Subcutaneous adipose tissue (tissue), 4 donors: ENCODE results near the gene OGFR. TPM values are rescaled to one million over a fixed set of nuclear protein-coding genes. Genes with fewer than 3 reads are reported as not detected.

Source experiments
- small RNA-seq: library from RNA; depleted of rRNA; stranded (forward); fragments of <200 nt; gene quantifications from one replicate; pipeline ENCODE3, GENCODE V24; 2016
- total RNA-seq, 4 donors: library from RNA; depleted of rRNA; stranded (reverse); fragments of >200 nt; gene quantifications; one replicate each; pipeline ENCODE4 v1.1.0, GENCODE V29; 2016
- TF ChIP-seq, protein P1 (sequence below): fragments of 450-650 bp; IDR thresholded peaks from one replicate; pipeline ENCODE4 v1.5.1; 2016; ENCODE audit warnings: low read depth, mild to moderate bottlenecking, control low read depth, antibody characterized with exemption, moderate library complexity

Gene OGFR
- total RNA-seq, 4 donors from 2014 or later, result 17.4 to 67.1 (median 44.4) TPM

DNA sequence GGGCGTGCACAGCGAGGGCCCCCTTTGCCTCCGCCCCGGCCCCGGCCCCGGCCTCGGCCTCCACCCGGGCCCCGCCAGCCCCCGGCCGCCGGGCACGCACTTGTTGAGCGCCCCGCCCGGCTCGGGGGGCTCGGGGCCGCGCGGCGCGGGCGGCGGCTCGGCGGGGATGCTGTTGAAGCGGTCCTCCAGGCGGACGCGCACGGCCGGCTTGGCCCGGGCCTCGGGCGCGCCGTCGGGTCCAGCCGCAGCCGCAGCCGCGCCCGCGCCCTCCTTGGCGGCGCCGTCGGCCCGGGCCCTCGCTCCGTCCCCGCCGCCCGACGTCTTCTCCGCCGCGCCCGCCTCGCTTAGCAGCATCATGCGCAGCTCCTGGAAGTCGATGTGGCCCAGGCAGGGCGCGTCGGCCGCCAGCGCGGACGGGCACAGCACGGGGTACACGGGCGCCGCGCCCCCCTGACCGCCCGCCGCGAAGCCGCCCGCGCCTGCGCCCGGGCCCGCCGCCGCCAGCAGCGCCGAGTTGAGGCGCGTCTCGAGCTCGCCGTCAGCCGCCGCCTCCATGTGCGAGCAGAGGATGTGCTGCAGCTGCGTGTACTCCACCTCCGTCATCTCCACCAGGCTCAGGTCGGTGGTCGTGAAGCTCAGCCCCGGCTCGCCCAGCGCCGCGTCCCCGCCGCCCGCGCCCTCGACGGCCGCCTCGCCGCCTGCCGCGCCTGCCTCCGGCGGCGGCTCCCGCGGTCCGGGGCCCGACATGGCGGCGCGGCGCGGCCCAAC is 56.5 kb downstream of the OGFR start:
- TF ChIP-seq, protein P1, sequence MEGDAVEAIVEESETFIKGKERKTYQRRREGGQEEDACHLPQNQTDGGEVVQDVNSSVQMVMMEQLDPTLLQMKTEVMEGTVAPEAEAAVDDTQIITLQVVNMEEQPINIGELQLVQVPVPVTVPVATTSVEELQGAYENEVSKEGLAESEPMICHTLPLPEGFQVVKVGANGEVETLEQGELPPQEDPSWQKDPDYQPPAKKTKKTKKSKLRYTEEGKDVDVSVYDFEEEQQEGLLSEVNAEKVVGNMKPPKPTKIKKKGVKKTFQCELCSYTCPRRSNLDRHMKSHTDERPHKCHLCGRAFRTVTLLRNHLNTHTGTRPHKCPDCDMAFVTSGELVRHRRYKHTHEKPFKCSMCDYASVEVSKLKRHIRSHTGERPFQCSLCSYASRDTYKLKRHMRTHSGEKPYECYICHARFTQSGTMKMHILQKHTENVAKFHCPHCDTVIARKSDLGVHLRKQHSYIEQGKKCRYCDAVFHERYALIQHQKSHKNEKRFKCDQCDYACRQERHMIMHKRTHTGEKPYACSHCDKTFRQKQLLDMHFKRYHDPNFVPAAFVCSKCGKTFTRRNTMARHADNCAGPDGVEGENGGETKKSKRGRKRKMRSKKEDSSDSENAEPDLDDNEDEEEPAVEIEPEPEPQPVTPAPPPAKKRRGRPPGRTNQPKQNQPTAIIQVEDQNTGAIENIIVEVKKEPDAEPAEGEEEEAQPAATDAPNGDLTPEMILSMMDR, result no peak

DNA sequence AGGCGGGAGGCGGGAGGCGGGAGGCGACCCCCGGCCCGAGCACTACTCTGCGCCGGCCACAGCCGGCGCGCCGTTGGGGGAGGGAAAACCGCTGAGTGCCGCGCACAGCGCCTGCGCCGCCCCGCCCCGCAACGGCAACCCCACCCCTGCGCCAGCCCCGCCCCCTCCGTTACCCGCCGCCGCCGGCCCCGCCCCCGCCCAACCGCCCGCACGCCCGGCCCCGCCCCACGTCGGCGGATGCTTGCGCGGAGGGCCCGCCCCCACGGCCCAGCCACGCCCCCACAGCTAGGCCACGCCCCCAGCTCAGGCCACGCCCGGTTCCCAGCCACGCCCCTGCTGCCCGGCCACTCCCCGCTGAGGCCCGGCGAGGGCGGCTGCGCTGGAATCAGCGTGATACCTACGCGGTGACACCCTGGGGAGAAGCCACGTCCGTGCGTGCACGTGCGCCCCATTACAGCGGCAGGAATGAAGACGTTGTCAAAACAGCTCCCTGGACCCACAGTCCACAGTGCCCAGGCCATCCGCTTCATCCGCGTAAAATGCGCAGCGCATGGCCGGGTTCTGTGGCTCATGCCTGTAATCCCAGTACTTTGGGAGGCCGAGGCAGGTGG is 57.2 kb downstream of the OGFR start, which contains the start of gene TCFL5:
Gene TCFL5, minus strand, starts transcription at position 97 of the 611 bp plus-strand sequence. CDS start 152 bp downstream, outside the sequence.
- TF ChIP-seq, protein P1, result no peak

Small RNA genes within 50 kb of the gene (small RNA-seq; reads per million reads assigned to genes)
- gene DPH3P1, result not detected

Other genes starting within 250 kb of the OGFR start
- gene SLCO4A1, start 162.3 kb upstream of the OGFR start, total RNA-seq, result 10 to 100 TPM in 3 of 4 donors, 1 to 10 TPM in 1; 9.0 to 38.5 (median 28.3) TPM
- gene NTSR1, start 96.0 kb upstream of the OGFR start, total RNA-seq, result under 1 TPM in 1 of 4 donors, not detected in 3; 0.16 TPM
- 10 to 100 TPM in 1 of 4 donors, 1 to 10 TPM in 3; 6.2 to 11.0 (median 9.4) TPM for gene MRGBP, start 8.4 kb upstream of the OGFR start, total RNA-seq
- gene COL9A3, start 12.2 kb downstream of the OGFR start, total RNA-seq, result 1 to 10 TPM in 1 of 4 donors, under 1 TPM in 1, not detected in 2; 0.22 to 1.3 TPM
- gene TCFL5, start 57.0 kb downstream of the OGFR start, total RNA-seq, result 10 to 100 TPM in 2 of 4 donors, 1 to 10 TPM in 2; 7.6 to 13.8 (median 10.8) TPM
- 10 to 100 TPM; 38.2 to 68.8 (median 46.6) TPM for gene DIDO1, start 121.7 kb downstream of the OGFR start, total RNA-seq
- 10 to 100 TPM; 15.3 to 32.2 (median 23.6) TPM for gene GID8, start 133.3 kb downstream of the OGFR start, total RNA-seq
- gene SLC17A9, start 147.9 kb downstream of the OGFR start, total RNA-seq, result 1 to 10 TPM in 3 of 4 donors, under 1 TPM in 1; 0.38 to 6.8 (median 2.1) TPM
- gene BHLHE23, start 202.1 kb downstream of the OGFR start, total RNA-seq, result not detected